NCI-H1105 (cell line): ENCODE measurements around the gene SIL1.
A peak's percentile ranks its signal among the peaks of the same experiment; 100 is the strongest.
"Not testable (repeated sequence)": the region's sequence is repeated elsewhere in the genome, so short reads cannot be mapped to it uniquely, and the experiment has no call there.

Source experiments
- DNase-seq: peaks from one replicate; lab custom pipeline; 2025; lab: John Stamatoyannopoulos, UW

SIL1 gene

GRCh38 chr5:139197710-139198669 lies at the start of gene SIL1:
Gene SIL1 (minus strand): TSS chr5:139198368. CDS start chr5:139127843, 70,525 bp downstream.
- peak; percentile 76 for DNase-seq

- no peak for DNase-seq
Measured at GRCh38 chr5:139246394-139246793, 48.2 kb upstream of the SIL1 start.

- DNase-seq: no peak
Measured at GRCh38 chr5:139245637-139246339, 47.6 kb upstream of the SIL1 start.

GRCh38 chr5:139243425-139243970 lies 45.3 kb upstream of the SIL1 start:
- DNase-seq: no peak

DNA sequence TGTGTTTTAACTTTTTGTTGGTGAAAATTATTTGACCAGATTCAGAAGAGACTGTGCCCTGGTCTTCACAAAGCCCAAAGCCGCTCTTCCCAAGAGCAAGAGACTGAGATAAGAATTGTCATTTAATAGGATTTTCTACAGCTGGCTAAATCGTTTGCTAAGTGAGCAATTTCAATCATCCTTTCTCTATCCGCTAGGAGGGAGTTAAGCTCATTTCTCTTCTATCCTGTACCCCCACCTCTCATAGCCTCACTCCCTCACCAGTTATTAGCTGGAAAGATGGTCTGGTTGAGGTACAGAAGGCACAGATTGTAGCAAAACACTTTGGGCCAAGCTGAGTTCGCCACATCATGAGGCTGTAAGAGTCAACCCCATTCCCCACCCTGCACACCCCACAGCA lies 43.0 kb upstream of the SIL1 start:
- DNase-seq: no peak

DNA sequence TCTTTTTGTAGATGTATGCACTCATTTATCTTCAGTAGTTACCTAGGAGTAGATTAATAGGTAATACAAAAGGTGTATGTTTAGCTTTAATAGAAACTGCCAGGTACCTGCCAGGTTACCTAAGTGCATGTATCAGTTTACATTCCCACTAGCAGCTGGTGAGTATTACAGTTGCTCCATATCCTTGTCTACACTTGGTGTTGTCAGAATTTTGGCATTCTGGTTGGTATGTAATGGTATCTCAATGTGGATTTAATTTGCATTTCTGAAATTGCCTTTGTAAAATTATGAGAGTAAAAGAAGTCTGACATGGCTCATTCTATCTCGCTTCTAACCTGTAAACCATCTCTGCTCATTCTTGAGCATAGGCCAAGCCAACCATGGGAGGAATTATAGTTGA lies 38.3 kb upstream of the SIL1 start:
- DNase-seq: no peak

DNA sequence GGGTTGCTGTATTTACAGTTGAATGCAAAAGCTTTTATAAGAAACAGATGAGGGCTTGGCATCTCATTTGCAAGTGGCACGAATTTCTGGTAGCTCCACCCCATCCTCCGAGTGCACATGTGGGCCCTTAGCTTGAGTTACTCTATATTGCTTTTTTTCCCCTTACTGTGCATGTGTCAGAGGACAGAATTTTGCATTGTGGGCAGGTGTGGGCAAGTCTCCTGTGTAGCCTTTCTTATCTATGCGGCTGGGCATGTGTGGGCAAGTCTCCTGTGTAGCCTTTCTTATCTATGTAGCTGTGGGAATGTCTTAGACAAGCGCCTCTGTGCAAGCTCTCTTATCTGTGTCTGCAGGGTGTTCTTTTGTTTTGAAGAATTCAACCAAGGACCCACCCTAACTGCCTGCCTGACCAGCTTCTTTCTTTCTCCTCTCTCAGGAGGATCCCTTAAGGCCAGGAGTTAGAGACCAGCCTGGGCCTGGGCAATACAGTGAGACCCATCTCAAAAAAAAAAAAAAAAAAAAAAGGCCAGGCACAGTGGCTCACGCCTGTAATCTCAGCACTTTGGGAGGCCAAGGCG lies 34.1 kb upstream of the SIL1 start:
- DNase-seq: no peak

GRCh38 chr5:139228201-139228803 lies 30.1 kb upstream of the SIL1 start:
- no peak for DNase-seq

DNA sequence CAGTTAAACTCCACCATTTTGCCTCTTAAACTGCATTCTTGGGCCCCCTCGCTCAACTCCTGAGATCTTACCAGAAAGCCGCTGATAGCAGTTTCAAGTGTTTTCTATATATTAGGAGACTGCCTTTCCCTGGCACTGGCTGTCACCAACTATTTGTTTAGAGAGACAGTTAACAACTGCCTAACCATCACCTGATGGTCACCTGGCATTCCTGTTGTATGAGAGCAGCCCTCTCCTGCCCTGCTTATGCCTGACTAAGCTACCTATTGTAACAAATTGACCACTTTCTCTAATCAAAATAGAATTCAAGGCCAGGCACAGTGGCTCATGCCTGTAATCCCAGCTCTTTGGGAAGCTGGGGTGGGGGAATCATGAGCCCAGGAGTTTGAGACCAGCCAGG lies 28.0 kb upstream of the SIL1 start:
- no peak for DNase-seq

- no peak for DNase-seq
Measured at GRCh38 chr5:139223481-139223880, 25.3 kb upstream of the SIL1 start.

GRCh38 chr5:139222346-139222745 lies 24.2 kb upstream of the SIL1 start:
- no peak for DNase-seq

GRCh38 chr5:139218038-139218437 lies 19.9 kb upstream of the SIL1 start:
- not testable (repeated sequence) for DNase-seq

- no peak for DNase-seq
Measured at GRCh38 chr5:139215107-139215975, 17.2 kb upstream of the SIL1 start.

GRCh38 chr5:139214646-139215045 lies 16.5 kb upstream of the SIL1 start:
- no peak for DNase-seq

DNA sequence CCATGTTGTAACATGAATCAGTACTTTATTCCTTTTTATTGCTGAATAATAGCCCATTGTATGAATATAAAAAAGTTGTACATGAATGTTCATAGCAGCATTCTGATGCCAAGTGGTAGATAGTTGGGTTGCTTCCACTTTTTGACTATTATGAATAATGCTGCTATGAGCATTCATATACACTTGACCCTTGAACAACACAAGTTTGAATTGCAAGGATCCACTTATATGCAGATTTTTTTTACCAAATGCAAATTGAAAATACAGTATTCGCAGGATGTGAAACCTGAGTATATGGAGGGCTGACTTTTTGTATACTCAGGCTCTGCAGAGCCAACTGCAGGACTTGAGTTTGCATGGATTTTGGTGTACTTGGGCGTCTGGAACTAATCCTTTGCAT lies 14.7 kb upstream of the SIL1 start:
- no peak for DNase-seq

GRCh38 chr5:139212486-139212885 lies 14.3 kb upstream of the SIL1 start:
- no peak for DNase-seq

GRCh38 chr5:139210585-139210984 lies 12.4 kb upstream of the SIL1 start:
- no peak for DNase-seq

DNA sequence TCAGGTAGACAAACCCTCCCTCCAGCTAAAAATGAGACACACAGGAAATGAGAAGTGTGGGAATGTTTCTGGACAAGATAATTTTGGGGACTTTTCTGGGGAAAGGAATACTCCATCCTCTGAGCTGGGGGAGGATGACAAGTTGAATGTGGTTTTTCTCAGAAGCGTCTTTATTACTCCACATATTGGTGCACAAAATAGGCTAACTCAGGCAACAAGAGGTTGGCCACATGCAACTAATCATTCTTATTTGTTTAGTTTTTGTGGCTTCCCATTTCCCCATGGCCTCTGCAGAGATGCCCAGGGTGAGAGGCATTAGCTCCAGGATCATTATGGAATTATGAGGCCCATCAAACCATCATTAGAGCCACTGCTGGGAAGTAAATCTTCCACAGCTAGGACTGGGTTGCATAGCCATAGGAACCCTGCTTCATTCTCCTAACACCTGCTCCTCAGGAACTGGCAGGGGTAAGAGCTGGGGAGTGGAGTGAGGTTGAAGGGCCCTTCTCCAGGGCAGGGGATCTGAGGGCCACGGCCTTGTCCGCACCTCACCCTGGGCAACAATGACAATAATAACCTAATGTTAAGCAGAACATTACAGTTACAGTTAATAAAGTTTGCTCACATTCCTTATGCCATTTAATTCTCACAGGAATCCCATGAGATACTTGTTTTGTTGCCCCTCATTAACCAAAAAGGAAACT lies 9.3 kb upstream of the SIL1 start:
- DNase-seq: no peak

GRCh38 chr5:139205586-139205985 lies 7.4 kb upstream of the SIL1 start:
- no peak for DNase-seq

DNA sequence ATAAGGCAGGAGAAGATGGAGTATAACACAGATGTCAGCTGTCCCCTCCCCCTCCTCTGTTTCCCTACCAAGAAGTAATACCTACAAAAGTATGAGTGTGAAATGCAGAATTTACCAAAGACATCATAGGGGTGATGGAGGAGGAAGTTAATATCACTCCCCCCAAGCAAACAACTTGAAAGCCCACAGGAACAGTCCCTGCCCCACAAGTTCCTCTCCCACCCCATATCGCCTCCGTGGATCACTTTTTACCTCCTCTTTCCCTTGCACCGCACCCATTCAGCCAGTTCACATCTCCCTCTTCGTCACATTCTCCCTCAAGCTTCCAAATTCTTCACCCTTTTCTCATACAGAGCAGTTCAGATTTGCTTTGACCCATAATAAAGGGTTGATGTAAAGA lies 7.0 kb upstream of the SIL1 start:
- DNase-seq: no peak

DNA sequence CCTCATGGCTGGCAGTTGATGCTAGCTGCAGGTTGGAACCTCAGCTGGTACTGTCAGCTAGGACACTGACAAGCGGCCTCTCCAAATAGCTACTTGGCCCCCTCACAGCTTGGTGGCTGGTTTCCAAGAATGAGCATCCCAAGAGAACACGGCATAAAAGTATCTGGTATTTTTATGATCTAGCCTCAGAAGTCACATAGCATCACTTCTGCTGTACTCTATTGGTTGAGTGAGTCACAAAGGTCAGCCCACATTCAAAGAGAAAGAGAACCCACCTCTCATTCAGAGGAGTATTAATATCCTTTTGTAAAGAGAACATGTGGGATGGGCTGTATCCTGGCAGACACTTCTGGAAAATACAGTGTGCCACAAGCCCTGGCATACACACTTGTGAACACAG lies 6.0 kb upstream of the SIL1 start:
- DNase-seq: no peak
